ENCODE results near the gene COG4.
"Not testable (repeated sequence)": the region's sequence is repeated elsewhere in the genome, so short reads cannot be mapped to it uniquely, and the experiment has no call there.

COG4 gene

DNA sequence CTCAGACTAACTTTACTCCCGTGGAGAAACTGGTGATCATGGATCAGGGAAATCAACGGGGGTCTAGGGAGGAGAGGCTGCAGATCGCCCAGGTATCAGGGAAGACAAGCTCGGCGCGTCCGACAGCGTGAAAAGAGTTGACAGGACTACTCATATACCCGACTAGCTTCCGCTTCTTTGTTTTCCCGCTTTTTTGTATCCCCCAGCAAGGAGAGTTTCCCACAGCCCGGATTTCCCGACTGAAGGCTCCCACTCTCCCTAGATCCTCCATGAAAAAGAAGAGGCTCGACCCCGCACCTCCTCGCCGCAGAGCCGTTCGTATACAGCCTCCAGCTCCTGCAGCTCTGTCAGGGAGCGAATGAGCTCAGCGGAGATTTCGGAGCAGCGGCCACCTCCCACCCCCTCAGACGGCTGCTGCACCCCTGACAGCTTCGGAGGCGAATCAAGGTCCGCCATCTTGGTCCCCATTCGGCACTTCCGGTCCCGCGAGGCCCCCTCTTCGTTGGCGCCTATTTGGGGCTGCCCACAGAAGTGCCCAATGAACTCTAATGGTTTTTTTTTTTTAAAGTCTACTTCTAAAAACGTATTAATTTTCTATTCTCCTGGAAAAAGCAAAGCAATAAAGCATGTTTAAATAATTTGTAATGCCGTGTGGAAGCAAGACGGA is at the start of gene COG4:
Gene COG4 (minus strand): TSS at position 479 of the 667 bp plus-strand sequence. CDS start 11 bp downstream, at position 468.
- DNase-seq: peak; percentile 94

DNA sequence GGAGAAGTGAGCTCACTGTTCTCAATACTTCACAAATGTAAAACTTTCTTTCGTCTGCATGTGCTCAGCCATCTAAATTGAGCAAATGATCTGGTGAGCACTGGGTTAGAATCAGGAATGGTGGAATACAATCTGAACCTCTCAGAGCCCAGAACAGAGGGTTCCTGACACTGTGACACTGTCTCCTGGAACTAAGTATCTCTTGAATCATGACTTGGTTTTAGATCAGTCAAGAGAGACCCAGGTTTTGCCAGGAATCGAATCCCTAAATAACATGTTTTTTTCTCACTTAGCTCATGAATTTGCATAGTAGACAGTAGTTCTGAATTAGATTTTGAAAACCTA is 49.5 kb upstream of the COG4 start:
- DNase-seq: no peak

- DNase-seq: no peak
These were observed 48.9 kb upstream of the COG4 start for GRCh38 chr16:70572050-70572925.

DNA sequence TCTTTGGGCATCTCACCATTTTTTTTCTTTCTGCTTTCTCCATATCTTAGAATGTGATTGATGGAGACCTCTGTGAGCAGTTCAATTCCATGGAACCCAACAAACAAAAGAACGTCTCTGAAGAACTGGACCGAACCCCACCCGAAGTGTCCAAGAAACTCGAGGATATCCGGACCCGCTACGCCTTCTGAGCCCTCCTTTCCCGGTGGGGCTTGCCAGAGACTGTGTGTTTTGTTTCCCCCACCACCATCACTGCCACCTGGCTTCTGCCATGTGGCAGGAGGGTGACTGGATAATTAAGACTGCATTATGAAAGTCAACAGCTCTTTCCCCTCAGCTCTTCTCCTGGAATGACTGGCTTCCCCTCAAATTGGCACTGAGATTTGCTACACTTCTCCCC is 48.3 kb upstream of the COG4 start:
- DNase-seq: no peak

GRCh38 chr16:70570967-70571570 is 47.7 kb upstream of the COG4 start:
- DNase-seq: no peak

- no peak for DNase-seq
These were observed 46.4 kb upstream of the COG4 start for GRCh38 chr16:70569752-70570151.

GRCh38 chr16:70568601-70569237 is 45.4 kb upstream of the COG4 start:
- no peak for DNase-seq

DNA sequence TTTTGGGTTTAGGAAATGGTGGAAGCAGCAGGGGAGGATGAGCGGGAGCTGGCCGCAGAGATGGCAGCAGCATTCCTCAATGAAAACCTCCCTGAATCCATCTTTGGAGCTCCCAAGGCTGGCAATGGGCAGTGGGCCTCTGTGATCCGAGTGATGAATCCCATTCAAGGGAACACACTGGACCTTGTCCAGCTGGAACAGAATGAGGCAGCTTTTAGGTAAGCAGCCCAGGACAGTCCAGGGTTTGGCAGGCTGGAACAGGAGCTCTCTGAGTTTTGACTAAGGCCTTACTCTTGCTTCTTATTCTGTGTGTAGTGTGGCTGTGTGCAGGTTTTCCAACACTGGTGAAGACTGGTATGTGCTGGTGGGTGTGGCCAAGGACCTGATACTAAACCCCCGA is 41.7 kb upstream of the COG4 start:
- no peak for DNase-seq

- DNase-seq: no peak
These were observed 40.3 kb upstream of the COG4 start for GRCh38 chr16:70563636-70564035.

DNA sequence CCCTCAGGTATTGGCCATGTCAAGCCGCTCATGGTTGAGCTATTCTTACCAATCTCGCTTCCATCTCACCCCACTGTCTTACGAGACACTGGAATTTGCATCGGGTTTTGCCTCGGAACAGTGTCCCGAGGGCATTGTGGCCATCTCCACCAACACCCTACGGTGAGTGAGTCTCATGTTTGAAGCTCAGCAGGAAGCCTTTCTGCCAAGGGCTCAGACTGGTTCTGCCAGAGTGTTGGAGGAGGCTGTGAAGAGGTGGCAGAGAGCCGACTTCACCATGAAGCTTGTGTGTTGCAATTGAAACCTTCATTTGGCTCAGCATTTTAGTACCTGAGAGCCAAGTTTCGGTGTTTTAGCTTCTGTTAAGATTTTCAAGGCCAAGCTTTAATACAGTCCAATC is 38.3 kb upstream of the COG4 start:
- no peak for DNase-seq

DNA sequence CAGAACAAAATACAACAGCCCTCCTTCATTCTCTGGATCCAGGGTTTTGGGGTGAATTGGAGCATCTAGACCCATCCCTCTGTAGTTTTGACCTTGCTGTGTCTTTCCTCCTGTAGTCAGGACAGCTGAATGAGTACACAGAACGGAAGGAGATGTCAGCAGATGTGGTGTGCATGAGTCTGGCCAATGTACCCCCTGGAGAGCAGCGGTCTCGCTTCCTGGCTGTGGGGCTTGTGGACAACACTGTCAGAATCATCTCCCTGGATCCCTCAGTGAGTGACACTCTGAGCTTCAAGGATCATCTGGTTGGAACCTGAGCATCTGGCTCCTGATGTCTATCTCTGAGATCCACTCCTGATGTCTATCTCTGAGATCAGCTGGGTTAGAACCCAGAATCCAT is 32.7 kb upstream of the COG4 start:
- no peak for DNase-seq

DNA sequence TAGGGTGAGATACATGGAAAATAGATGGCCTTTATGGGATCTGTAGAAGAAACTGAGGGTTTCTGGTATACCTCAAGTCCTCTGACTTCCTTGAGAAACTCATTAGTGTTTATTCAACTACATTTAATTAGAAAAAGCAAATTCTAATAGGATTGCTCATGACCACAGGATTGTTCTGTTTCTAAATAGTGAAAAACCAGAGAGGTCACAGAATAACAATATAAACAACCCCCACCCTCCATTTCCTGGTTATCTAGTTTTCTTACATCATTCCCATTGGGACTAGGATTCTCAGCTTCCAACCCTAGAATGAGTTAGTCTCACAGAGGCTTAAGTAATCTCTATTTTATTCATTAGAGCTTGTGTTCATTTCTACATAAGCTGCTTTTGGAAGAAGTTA is 30.3 kb upstream of the COG4 start:
- DNase-seq: no peak

- no peak for DNase-seq
These were observed 29.3 kb upstream of the COG4 start for GRCh38 chr16:70552675-70553074.

DNA sequence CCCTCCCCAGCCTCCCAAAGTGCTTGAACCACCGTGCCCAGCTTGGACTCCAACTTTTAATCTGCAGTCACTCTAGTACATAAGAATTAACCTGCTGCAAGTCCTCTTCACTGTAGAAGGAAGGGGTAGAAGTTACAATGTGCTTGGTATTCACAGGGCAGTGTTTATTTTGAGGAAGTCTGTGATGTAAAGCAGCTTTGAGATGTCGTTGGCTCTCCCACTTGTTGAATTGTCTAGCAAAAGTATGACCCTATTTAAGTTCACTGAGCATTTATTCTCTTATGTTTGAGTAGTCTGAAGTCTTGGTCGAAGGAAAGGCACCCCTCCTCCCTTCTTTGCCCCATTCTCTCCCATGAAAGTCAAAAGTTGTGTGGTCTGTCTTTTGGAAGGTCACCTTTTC is 28.4 kb upstream of the COG4 start:
- DNase-seq: no peak

DNA sequence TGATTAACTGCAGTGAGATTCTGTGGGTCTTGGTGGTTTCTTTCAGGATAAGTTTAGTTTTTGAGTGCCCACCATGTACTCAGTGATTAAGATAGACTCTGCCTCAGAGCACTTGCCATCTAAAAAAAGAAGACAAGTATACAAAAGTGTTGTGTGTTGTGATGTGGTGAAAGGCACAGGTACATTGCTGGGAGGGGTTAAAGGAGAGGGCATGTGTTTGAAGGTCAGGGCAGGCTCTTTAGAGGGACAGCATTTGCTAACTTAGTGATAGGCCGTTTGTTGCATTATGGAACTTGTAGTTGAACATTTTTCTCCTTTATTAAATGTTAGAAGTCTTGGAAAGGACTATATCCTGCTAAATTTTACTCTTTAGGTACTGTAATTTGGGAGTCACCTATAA is 26.7 kb upstream of the COG4 start:
- DNase-seq: no peak

GRCh38 chr16:70548936-70549335 is 25.6 kb upstream of the COG4 start:
- no peak for DNase-seq

DNA sequence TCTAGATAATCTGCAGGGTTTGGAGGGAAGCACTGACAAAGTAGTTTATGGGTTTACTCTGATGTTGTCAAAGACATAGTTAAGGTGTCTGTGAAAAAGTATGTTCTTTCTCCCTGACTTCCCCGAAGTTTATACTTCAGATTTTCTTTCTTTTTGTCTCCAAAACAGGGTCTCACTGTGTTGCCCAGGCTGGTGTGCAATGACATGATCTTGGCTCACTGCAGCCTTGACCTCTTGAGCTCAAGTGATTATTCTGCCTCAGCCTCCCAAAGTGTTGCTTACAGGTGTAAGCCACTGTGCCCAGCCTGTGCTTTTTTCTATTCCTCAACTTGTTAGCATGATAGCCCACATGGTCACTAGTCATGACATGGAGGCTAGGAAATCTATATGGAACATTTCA is 21.2 kb upstream of the COG4 start:
- no peak for DNase-seq

DNA sequence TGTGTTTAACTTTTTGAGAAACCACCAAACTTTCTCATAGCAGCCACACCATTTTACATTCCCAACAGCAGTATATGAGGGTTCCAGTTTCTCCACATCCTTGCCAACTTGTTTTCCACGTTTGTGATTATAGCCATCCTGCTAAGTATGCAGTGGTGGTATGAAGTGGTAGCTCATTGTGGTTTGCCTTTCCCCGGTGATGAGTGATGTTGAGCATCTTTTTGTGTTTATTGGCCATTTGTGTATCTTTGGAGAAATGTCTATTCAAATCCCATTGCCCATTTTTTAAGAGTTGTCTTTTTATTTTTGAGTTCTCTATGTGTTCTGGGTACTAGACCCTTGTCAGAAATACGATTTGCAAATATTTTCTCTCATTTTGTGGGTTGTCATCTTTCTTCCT is 17.6 kb upstream of the COG4 start:
- DNase-seq: no peak

DNA sequence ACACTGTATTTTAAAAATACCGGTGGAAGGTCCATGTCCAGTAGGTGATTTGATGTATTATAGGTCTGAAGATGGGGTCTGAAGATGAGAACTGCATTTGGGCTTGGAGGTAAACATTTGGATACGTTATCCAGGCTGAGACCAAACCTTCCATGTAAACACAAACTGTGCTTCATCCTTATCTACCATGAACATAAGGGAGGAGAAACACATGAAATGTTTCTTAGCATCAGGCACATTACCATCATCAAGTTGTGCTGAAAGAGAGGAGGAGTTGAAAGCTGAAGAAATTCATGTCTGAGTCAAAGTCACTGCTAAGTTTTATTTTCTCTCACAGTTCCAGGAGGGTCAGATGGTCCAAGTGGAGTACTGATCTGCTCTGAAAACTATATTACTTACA is 11.6 kb upstream of the COG4 start:
- no peak for DNase-seq

DNA sequence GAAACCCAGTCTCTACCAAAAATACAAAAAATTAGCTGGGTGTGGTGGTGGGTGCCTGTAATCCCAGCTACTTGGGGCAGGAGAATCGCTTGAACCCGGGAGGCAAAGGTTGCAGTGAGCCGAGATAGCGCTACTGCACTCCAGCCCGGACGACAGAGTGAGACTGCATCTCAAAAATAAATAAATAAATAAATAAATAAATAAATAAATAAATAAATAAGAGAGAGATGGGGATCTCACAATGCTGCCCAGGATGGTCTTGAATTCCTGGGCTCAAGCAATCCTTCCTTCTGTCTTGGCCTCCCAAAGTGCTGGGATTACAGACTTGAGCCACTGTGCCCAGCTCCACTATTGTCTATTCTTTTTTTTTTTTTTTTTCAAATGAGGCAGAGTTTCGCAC is 6.6 kb upstream of the COG4 start:
- DNase-seq: not testable (repeated sequence)

DNA sequence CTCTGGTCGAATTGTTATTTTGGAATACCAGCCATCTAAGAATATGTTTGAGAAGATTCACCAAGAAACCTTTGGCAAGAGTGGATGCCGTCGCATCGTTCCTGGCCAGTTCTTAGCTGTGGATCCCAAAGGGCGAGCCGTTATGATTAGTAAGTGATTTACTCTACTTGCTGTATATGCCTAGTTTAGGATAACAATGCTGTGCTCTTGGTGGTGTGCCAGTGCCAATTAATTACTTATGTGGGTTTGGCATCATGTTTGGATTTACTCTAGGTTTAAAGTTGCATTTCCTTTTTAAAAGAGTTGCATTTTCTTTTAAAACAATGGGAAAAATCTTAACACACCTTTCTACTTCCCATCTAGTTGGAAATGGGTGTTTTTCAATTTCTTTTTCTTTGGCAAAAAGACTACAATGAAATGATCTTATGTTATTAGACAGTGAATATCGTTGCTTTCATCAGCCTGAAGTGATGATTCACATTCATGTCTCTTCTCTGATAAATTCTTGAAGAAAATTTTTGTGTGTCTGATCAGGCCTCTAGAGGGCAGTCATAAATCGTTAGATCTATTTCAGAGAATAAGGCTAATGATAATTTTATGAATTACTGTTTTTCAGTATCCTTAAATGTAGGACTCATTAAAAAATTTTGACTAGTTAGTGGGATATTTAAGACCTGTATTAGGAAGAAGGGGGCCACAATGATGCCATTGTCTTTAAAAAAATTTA is 5.9 kb upstream of the COG4 start:
- DNase-seq: no peak

- DNase-seq: no peak
These were observed 4.1 kb upstream of the COG4 start for GRCh38 chr16:70527315-70527996.

Measured in stimulated activated CD4-positive, alpha-beta T cell treated with anti-CD3 and anti-CD28 coated beads, Interleukin-1b, Interleukin-23, amount 100 ng/mL, for 48 hours (primary cell).